HG02798 (cell line): ENCODE results near the gene KBTBD13.
"Not testable (repeated sequence)": the region's sequence is repeated elsewhere in the genome, so short reads cannot be mapped to it uniquely, and the experiment has no call there.

Experiments
- ATAC-seq: cut with Tn5 transposase; IDR thresholded peaks from one replicate; pipeline ENCODE4 v1.9.1; 2021; ENCODE audit warnings: mild to moderate bottlenecking; ENCODE audit not compliant: unreplicated experiment, poor library complexity

Gene KBTBD13

GRCh38 chr15:65067645-65068402, 8.7 kb upstream of the KBTBD13 start, which contains the start of gene RASL12:
Gene RASL12, minus strand, starts transcription at chr15:65067991. Its CDS starts 156 bp downstream, at chr15:65067835.
- ATAC-seq, result no peak

- ATAC-seq, result no peak
These were observed 8.2 kb upstream of the KBTBD13 start for GRCh38 chr15:65068403-65068788.

GRCh38 chr15:65069179-65069578, 7.4 kb upstream of the KBTBD13 start:
- no peak for ATAC-seq

GRCh38 chr15:65069779-65070546, 6.6 kb upstream of the KBTBD13 start:
- no peak for ATAC-seq

- ATAC-seq, result no peak
These were observed 5.2 kb upstream of the KBTBD13 start for GRCh38 chr15:65071381-65071811.

GRCh38 chr15:65072027-65072426, 4.5 kb upstream of the KBTBD13 start:
- no peak for ATAC-seq

- no peak for ATAC-seq
These were observed 3.9 kb upstream of the KBTBD13 start for GRCh38 chr15:65072617-65073016.

- ATAC-seq, result not testable (repeated sequence)
These were observed 1.6 kb upstream of the KBTBD13 start for GRCh38 chr15:65074946-65075345.

- ATAC-seq, result not testable (repeated sequence)
These were observed 745 bp upstream of the KBTBD13 start for GRCh38 chr15:65075607-65076395.

- ATAC-seq, result no peak
These were observed 890 bp downstream of the KBTBD13 start for GRCh38 chr15:65077291-65077980.

GRCh38 chr15:65077981-65078352, 1.4 kb downstream of the KBTBD13 start:
- ATAC-seq, result no peak

- no peak for ATAC-seq
These were observed 3.0 kb downstream of the KBTBD13 start for GRCh38 chr15:65079580-65079979.

GRCh38 chr15:65081270-65081669, 4.7 kb downstream of the KBTBD13 start:
- ATAC-seq, result no peak

GRCh38 chr15:65081758-65082157, 5.2 kb downstream of the KBTBD13 start:
- no peak for ATAC-seq

GRCh38 chr15:65082303-65082953, 5.9 kb downstream of the KBTBD13 start:
- ATAC-seq, result no peak

GRCh38 chr15:65083262-65083701, 6.7 kb downstream of the KBTBD13 start:
- ATAC-seq, result no peak

GRCh38 chr15:65084500-65085206, 8.1 kb downstream of the KBTBD13 start:
- ATAC-seq, result no peak

GRCh38 chr15:65085207-65085753, 8.7 kb downstream of the KBTBD13 start:
- ATAC-seq, result no peak
